Skin of body (tissue), 2 donors: ENCODE results near the gene PALMD. TPM values are rescaled to one million over a fixed set of nuclear protein-coding genes. Genes with fewer than 3 reads are reported as not detected.

ENCODE experiments used
- DNase-seq: peaks from one replicate; lab custom pipeline; 2025; lab: John Stamatoyannopoulos, UW
- total RNA-seq: library from RNA; depleted of rRNA; stranded (reverse); fragments of >200 nt; gene quantifications from one replicate; pipeline ENCODE4 v1.2.3, GENCODE V29; 2014

The PALMD gene
- 58.0 TPM for total RNA-seq

- peak; percentile 39 for DNase-seq
Observed at GRCh38 chr1:99645699-99646531, at the start of gene PALMD. PALMD (plus strand) TSS chr1:99646113; CDS start chr1:99646318, 205 bp downstream.

- DNase-seq = no peak
Observed at GRCh38 chr1:99598738-99599411, 47.0 kb upstream of the PALMD start.

- no peak for DNase-seq
Observed at GRCh38 chr1:99599678-99600175, 46.2 kb upstream of the PALMD start.

- no peak for DNase-seq
Observed at GRCh38 chr1:99600782-99601181, 45.1 kb upstream of the PALMD start.

- no peak for DNase-seq
Observed at GRCh38 chr1:99601208-99601607, 44.7 kb upstream of the PALMD start.

GRCh38 chr1:99601709-99602403 is 44.1 kb upstream of the PALMD start:
- DNase-seq = no peak

GRCh38 chr1:99602404-99602969 is 43.4 kb upstream of the PALMD start:
- no peak for DNase-seq

- DNase-seq = no peak
Observed at GRCh38 chr1:99603699-99604560, 42.0 kb upstream of the PALMD start.

- no peak for DNase-seq
Observed at GRCh38 chr1:99606306-99606705, 39.6 kb upstream of the PALMD start.

- no peak for DNase-seq
Observed at GRCh38 chr1:99607590-99607989, 38.3 kb upstream of the PALMD start.

GRCh38 chr1:99608058-99608457 is 37.9 kb upstream of the PALMD start:
- DNase-seq = no peak

- no peak for DNase-seq
Observed at GRCh38 chr1:99613716-99614115, 32.2 kb upstream of the PALMD start.

GRCh38 chr1:99614728-99615127 is 31.2 kb upstream of the PALMD start:
- no peak for DNase-seq

- no peak for DNase-seq
Observed at GRCh38 chr1:99619583-99619982, 26.3 kb upstream of the PALMD start.

GRCh38 chr1:99621340-99621901 is 24.5 kb upstream of the PALMD start:
- DNase-seq = no peak

GRCh38 chr1:99622702-99623347 is 23.1 kb upstream of the PALMD start:
- no peak for DNase-seq

GRCh38 chr1:99623554-99623953 is 22.4 kb upstream of the PALMD start:
- DNase-seq = no peak

- DNase-seq = no peak
Observed at GRCh38 chr1:99627615-99628014, 18.3 kb upstream of the PALMD start.

GRCh38 chr1:99629164-99629563 is 16.7 kb upstream of the PALMD start:
- DNase-seq = no peak
